Keratinocyte (primary cell): ENCODE measurements around the gene FSTL3. TPM values are rescaled to one million over a fixed set of nuclear protein-coding genes. Genes with fewer than 3 reads are reported as not detected.

Experiments
- DNase-seq: peaks from one replicate; pipeline ENCODE4 v3.0.0-alpha.2; 2011; ENCODE audit warnings: low read depth, missing footprints, low spot score
- FAIRE-seq: peaks from 2 replicates; lab custom pipeline; 2011; peaks lifted over from hg19 to GRCh38; lab: Jason Lieb, UNC
- H2AFZ ChIP-seq: 2 replicates; pipeline ENCODE4 v1.6.0; 2012; ENCODE audit warnings: low read length, control low read depth, inconsistent platforms; ENCODE audit not compliant: control insufficient read depth
- H3K27ac ChIP-seq: 2 replicates; pipeline ENCODE4 v1.5.1; 2011; ENCODE audit warnings: low read length; ENCODE audit not compliant: control insufficient read depth, insufficient read depth
- H3K27me3 ChIP-seq: 3 replicates; pipeline ENCODE4 v1.6.0; 2011; ENCODE audit warnings: low read length; ENCODE audit not compliant: control insufficient read depth, insufficient read depth; ENCODE audit errors: extremely low read depth
- H3K36me3 ChIP-seq, 2 experiments: 2 replicates in 1 of 2; 3 replicates in 1 of 2; pipeline ENCODE4 v1.5.1; 2011; ENCODE audit warnings: low read length in 2 of 2, mild to moderate bottlenecking in 1 of 2; ENCODE audit not compliant: control insufficient read depth in 2 of 2, insufficient read depth in 2 of 2; ENCODE audit errors: extremely low read depth in 1 of 2
- H3K4me1 ChIP-seq: 3 replicates; pipeline ENCODE4 v1.5.1; 2011; ENCODE audit warnings: low read length; ENCODE audit not compliant: control insufficient read depth, insufficient read depth; ENCODE audit errors: extremely low read depth
- H3K4me2 ChIP-seq: 3 replicates; pipeline ENCODE4 v1.6.0; 2011; ENCODE audit warnings: low read depth, low read length; ENCODE audit not compliant: control insufficient read depth, insufficient read depth; ENCODE audit errors: extremely low read depth
- H3K4me3 ChIP-seq, 3 experiments: fragments of 200-600 bp in 1 of 3; sonication (generic) in 1 of 3; 2 replicates in 2 of 3; 3 replicates in 1 of 3; pipeline ENCODE4 v1.5.1; 2011 to 2016; ENCODE audit warnings: low read length in 3 of 3, mild to moderate bottlenecking in 3 of 3, control low read depth in 2 of 3, inconsistent platforms in 1 of 3, low read depth in 1 of 3, mixed read lengths in 1 of 3, mixed run types in 1 of 3, moderate library complexity in 1 of 3; ENCODE audit not compliant: control insufficient read depth in 2 of 3, insufficient read depth in 2 of 3; ENCODE audit errors: extremely low read depth in 1 of 3
- H3K79me2 ChIP-seq: 2 replicates; pipeline ENCODE4 v1.6.0; 2012; ENCODE audit warnings: low read length; ENCODE audit not compliant: control insufficient read depth, insufficient read depth
- H3K9ac ChIP-seq: 3 replicates; pipeline ENCODE4 v1.6.0; 2011; ENCODE audit warnings: low read length; ENCODE audit not compliant: control insufficient read depth, insufficient read depth; ENCODE audit errors: extremely low read depth
- H3K9me1 ChIP-seq: 3 replicates; pipeline ENCODE4 v1.6.0; 2011; ENCODE audit warnings: low read length; ENCODE audit not compliant: control insufficient read depth, insufficient read depth; ENCODE audit errors: extremely low read depth
- H3K9me3 ChIP-seq: 2 replicates; pipeline ENCODE4 v1.5.1; 2012; ENCODE audit warnings: low read depth, low read length; ENCODE audit not compliant: control insufficient read depth
- H4K20me1 ChIP-seq: 3 replicates; pipeline ENCODE4 v1.6.0; 2011; ENCODE audit warnings: low read length; ENCODE audit not compliant: control insufficient read depth, insufficient read depth; ENCODE audit errors: extremely low read depth
- CTCF ChIP-seq, 3 experiments: IDR thresholded peaks in 1 of 3; conservative IDR thresholded peaks in 1 of 3; optimal IDR thresholded peaks in 1 of 3; 2 replicates in 2 of 3; 3 replicates in 1 of 3; pipeline versions ENCODE3 to v1.5.1; 2011; ENCODE audit warnings: low read length in 3 of 3, mild to moderate bottlenecking in 3 of 3, moderate library complexity in 2 of 3, control low read depth in 1 of 3, inconsistent platforms in 1 of 3; ENCODE audit not compliant: insufficient read depth in 2 of 3; ENCODE audit errors: extremely low read depth in 1 of 3
- EZH2 ChIP-seq: IDR thresholded peaks from one replicate; pipeline ENCODE4 v1.6.1; 2012; ENCODE audit warnings: inconsistent platforms, mild to moderate bottlenecking, low read length, moderate library complexity
- dilution Hi-C: fragments of 300-500 bp; cut with MboI; formaldehyde crosslinking; loops from one replicate; pipeline ENCODE4 v1.7.0; 2020; ENCODE audit warnings: low sequenced_read_pairs; ENCODE audit not compliant: extremely low pct_ligation_motif_present
- polyA plus RNA-seq, 5 experiments: library from polyadenylated mRNA; depleted of rRNA in 3 of 5; stranded (reverse) in 3 of 5; stranded (forward) in 1 of 5; unstranded in 1 of 5; fragments of >200 nt; gene quantifications; 1 replicate in 1 of 5; 2 replicates in 3 of 5; 3 replicates in 1 of 5; pipeline versions ENCODE4 v1.2.1 to v1.2.3, GENCODE V29; 2011 to 2012; ENCODE audit warnings: missing spikeins in 2 of 5, low read depth in 1 of 5, low replicate concordance in 1 of 5

The FSTL3 gene
- polyA plus RNA-seq, 1 donor (not counting 4 experiments of a cell fraction or from before 2014, with no cell fraction given): 54.4 TPM

GRCh38 chr19:676007-676338, 219 bp upstream of the FSTL3 start:
- peaks cover 2% of the 10 kb centered on the region for H3K9me1 ChIP-seq
- no peaks in the 10 kb centered on the region for H3K27me3 ChIP-seq
- H4K20me1 ChIP-seq: peaks cover 12% of the 10 kb centered on the region
- dilution Hi-C loops: no loop called here
- peak overlapping the region; percentile 99 for H3K9ac ChIP-seq
- H2AFZ ChIP-seq: peak overlapping the region; percentile 19
- no peaks in the 10 kb centered on the region for H3K9me3 ChIP-seq
- DNase-seq: no peak
- peak overlapping the region; percentile 73 for H3K4me2 ChIP-seq
- peak overlapping the region; percentile 49 to 76 (median 54) for H3K4me3 ChIP-seq
- H3K36me3 ChIP-seq: peaks cover 7 to 18% of the 10 kb centered on the region in 2 experiments
- peaks cover 26% of the 10 kb centered on the region for H3K4me1 ChIP-seq
- TF ChIP-seq EZH2 (no peak), CTCF (optimal IDR thresholded peaks at IDR 0.05 in 1 of 3, IDR thresholded peaks at IDR 0.05 in 1 of 3, conservative IDR thresholded peaks at IDR 0.05 in 1 of 3; ENCODE audit: extremely low read depth in 1 of 3, insufficient read depth in 2 of 3, low read length in 3 of 3) (no peak)
- FAIRE-seq: no peak
- peaks cover 23% of the 10 kb centered on the region for H3K79me2 ChIP-seq
- no peak overlapping the region for H3K27ac ChIP-seq

- Histone ChIP-seq H3K9me1 (peaks cover 2% of the 10 kb centered on the region), H3K4me1 (peaks cover 26% of the 10 kb centered on the region), H3K79me2 (peaks cover 23% of the 10 kb centered on the region), H3K4me2 (peak overlapping the region; percentile 90), H3K9me3 (no peaks in the 10 kb centered on the region), H3K9ac (peak overlapping the region; percentile 99), H3K4me3 (peak overlapping the region; percentile 76 to 92 (median 89)), H2AFZ (no peak overlapping the region), H4K20me1 (peaks cover 19% of the 10 kb centered on the region), H3K27me3 (no peaks in the 10 kb centered on the region), H3K27ac (peak overlapping the region; percentile 93), H3K36me3 (peaks cover 9 to 29% of the 10 kb centered on the region in 2 experiments)
- dilution Hi-C loops: no loop called here
- TF ChIP-seq CTCF (optimal IDR thresholded peaks at IDR 0.05 in 1 of 3, IDR thresholded peaks at IDR 0.05 in 1 of 3, conservative IDR thresholded peaks at IDR 0.05 in 1 of 3; ENCODE audit: extremely low read depth in 1 of 3, insufficient read depth in 2 of 3, low read length in 3 of 3) (no peak), EZH2 (no peak)
- DNase-seq (no peak), FAIRE-seq (peak; percentile 36)
Observed at GRCh38 chr19:677201-677600, 1.0 kb downstream of the FSTL3 start.
